ENCODE data around the gene LBR.

DNA sequence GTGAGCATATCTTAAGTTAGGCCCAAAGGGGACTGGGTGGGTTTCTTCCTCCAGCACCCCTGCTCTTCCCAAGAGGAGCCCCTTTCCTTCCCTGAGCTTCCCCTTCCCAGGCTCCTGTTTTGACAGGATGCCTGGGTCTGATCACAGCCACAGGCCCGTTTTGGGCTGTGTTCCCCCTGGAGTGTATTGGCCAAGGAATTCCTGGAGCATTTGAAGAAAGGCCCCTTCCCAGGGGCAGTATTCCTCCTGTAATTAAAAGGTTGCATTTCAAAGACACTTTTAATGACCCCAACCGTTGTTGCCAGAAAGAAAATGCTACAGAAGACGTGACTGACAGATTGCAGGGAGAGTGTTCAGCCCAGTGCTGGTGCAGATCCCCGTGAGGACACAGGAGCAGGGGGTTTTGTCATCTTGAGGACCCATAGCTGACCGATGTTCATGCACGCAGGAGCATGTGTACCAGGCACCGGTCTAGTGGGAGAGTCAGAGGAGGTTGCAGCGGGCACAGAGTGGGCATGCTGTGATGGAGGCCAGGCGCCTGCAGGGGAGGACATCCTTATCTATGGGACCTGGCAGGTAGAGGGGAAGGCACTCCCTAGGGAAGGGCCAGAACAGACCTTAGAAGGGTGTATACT is 19.3 kb upstream of the LBR start:
- TF ChIP-seq, protein P1, sequence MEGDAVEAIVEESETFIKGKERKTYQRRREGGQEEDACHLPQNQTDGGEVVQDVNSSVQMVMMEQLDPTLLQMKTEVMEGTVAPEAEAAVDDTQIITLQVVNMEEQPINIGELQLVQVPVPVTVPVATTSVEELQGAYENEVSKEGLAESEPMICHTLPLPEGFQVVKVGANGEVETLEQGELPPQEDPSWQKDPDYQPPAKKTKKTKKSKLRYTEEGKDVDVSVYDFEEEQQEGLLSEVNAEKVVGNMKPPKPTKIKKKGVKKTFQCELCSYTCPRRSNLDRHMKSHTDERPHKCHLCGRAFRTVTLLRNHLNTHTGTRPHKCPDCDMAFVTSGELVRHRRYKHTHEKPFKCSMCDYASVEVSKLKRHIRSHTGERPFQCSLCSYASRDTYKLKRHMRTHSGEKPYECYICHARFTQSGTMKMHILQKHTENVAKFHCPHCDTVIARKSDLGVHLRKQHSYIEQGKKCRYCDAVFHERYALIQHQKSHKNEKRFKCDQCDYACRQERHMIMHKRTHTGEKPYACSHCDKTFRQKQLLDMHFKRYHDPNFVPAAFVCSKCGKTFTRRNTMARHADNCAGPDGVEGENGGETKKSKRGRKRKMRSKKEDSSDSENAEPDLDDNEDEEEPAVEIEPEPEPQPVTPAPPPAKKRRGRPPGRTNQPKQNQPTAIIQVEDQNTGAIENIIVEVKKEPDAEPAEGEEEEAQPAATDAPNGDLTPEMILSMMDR (IDR thresholded peaks at IDR 0.05; ENCODE audit: poor library complexity) = no peak
- TF ChIP-seq EZH2 (IDR thresholded peaks at IDR 0.05; ENCODE audit: borderline replicate concordance) (no peak), EZH2phosphoT487 (IDR thresholded peaks at IDR 0.05; ENCODE audit: low read depth, severe bottlenecking, unreplicated experiment) (no peak)

Data from hepatocyte (in vitro differentiated cells).